UCSD-AML1 (cell line): ENCODE measurements around the gene SP2.

ENCODE experiments used
- DNase-seq: peaks from one replicate; lab custom pipeline; 2025; ENCODE audit not compliant: unreplicated experiment; lab: John Stamatoyannopoulos, UW

SP2 gene

DNA sequence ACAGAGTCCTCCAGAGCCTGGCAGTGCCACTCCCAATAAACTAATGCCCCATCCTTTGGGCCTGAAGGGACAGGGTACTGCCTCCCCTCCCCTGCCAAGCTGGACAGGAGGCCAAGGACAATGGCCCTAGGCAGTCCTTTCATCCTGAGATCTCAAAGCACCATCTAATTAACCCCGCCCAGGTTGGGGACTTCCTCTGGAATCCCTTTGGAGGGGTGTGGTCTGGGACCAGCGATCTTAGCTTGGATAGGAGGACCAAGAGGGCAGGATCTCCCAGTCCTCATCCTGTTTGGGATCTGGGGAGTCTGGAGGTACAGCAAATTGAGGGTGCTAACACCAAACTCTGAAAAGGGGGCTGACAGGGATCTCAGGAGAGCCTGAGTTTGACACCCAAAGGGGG, 26.9 kb upstream of the SP2 start:
- no peak for DNase-seq

DNA sequence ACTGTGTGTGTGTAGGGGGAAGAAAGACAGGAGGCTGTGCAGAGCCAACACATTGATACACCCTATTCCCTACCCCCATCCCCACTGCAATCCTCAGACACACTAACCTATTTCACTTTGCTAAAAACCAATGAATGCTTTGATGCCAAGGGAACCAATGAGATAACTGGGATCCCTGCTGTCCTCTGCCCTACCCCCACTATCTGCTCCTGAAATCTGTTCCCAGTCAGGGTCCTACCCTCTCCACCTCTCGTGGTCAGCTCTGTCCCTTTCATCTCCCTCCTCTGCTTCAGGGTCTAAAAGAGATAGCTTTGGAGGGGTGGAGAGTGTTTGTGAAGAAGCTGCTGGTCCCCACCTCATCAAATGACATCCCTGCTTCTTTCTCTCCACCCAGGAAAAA, 26.0 kb upstream of the SP2 start:
- no peak for DNase-seq

DNA sequence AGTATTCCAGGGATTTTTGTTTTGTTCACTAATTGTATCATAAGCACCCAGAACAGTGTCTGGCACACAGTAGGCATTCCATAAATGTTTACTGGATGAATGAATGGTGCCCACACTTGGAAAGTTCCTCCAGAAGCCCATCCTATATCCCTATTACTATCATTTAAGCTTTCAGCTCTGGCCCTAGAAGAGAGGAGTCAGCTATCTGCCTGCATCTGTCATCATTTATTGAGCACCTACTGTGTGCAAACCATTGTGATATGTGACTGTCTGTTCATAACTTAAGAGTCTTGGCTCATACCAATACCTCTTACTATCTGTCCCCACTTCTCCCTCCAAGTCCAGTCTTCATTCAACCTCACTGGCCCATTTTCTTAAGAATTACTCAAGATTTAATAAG, 25.0 kb upstream of the SP2 start:
- DNase-seq: no peak

DNA sequence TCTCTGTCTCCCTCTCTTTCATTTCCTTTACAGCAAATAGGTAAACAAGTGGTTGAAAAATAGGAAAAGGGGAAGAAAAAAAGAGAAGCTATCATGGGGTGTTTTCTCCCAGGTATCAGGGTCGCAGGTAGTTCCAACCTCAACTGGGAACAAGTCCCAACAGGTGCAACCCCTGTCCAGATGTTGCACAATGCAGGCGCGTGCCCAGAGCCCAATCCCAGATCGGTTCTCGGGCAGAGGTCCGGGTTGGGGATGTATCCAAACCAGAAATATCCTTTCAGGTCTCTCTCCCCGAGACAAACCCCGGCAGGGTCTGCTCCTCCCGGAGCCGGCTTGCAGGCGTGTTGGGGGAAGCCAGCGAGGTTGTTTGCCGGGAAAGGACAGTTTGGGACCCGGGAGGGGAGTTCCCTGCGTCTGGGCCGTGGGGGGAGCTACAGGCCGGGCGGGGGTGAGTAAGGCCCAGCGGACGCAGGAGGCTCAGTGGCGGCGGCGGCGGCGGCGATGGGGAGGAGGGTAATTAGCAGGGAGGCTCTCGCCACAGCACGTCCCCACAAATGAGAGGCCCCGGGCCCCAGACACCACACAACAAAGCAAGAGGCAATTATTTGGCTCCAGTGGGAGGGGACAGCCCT, 23.9 kb upstream of the SP2 start:
- no peak for DNase-seq

DNA sequence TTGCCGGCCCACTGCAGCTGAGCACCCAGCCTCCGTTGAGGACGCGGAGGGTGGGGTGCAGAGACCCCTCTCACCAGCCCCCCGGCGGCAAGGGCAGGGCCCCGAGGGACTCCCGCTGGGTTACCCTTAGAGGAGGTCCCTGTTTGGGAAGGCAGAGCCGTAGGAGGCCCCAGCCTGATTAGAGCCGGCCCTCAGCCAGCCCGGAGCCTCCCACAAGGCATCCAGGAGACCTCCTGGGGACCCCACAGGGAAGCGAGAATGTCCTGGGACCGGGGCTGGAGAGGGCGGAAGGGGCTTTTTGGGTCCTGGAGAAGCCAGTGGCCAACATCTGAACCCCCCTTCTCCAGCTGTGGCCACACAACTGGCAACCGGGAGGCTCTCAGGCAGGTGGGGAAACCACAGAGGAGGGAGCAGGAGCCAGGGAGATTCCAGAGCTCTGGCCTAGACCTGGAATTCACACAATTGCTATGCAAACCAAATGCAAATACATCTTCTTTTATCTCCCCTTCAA, 23.3 kb upstream of the SP2 start:
- no peak for DNase-seq

DNA sequence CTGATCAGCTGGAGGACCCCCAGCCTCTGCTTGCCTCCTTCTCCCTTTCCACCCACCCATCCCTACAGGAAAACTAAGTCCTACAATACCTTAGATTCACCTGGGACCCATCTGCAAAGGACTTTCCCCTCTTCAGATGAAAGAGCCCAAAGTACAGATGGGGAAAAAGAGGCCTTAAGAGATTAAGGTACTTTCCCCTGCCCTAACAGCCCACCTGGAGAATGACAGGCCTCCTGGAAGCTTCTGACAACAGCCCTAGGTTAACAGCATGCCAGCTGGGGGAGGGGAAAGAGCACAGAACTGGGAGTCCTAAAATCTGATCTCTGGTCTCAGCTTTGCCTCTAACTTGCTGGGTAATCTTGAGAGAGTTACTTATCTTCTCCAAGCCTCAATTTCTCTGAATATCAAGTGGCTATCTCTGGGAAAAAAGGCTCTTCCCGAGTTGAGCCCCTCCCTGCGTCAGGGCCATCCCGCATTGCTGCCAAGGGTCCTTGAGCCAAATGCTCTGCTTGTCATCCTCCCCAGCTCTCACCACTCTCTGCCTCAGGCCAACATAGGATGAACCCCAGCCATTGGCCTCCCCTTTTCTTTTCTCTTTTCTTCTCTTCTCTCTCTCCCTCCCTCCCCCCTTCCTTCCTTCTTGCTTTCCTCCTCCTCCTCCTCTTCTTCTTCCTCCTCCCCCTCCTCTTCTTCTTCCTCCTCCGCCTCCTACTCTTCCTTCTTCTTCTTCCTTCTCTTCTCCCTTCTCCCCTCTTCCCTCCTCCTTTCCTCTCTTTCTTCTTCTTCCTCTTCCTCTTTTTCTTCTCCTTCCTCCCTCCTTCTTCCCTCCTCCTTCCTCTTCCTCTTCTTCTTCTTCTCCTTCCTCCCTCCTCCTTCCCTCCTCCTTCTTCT, 22.6 kb upstream of the SP2 start:
- no peak for DNase-seq

DNA sequence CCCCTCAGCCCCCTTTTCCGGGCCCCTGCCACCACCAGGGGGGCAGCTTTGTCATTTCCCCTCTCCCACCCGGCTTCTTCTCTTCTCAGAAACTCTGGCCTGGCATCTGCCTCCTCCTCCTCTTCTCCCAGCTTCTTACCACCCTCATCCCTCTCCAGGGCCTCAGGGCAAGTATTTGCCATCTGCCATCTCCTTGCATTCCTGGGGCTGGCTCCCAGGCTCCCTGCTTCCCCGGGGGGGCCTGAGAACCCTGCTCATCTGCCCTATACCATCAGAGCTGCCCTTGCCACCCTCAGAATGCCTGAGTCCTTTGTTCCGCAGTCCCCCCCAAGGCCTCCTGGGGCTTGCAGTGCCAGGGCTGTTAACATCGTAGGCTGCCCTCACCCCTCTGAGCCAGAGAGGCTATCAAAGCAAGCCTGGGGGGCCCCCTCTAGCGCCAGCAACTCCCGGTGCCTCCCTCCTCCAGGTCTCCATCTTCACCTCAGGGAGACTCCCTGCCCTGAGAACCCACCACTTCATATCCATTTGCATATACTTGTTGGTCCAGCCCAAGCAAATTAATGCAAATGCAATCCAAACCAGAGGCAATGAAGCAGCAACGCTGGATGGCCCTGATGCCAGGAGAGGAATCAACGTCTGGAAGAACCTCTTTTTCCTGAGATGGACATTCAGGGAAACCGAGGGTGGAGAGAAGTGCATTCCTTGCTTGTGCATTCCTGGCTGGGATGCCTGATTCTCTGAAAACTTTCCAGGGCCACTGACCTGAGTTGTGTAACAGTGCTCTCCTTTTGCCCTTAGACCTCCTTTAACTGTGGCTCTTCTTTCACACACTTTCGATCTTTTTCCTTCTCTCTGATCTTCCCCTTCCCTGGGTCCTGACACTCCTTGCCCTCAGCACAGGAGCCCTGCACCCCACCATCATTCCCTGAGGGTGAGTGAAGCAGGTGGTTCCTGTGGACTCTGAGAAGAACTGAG, 20.7 kb upstream of the SP2 start:
- no peak for DNase-seq

DNA sequence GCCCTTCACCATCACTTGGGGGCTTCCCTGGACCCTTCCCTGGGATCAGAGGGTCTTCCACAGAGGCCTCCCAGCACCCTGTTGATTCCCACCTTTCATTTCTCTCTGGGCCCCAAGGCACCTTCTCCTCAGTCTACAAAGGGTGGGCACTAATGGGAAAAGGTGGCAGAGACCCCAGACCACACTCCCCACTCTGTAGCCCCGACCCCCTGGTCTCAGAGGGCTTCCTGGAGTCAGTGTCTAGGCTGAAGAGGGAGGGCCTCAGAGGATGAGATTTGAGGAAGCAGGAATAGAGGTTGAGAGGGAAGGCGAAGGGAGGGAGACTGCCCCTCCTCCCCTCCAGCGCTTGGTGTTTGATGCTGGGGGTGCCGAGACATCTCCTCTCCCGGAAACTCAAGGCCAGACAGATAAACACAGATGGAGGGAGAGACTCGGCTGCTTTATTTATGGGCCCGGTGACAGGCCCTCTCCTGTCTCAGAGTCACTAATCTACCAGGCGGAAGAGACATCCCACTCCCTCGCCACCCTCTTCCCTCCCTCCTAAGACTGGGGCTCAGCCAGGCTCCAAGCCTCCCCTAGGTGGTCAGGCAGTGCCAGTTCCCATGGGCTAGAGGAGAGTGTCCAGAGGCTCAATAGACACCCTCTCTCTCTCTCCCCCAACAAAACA, 18.5 kb upstream of the SP2 start:
- peak; percentile 38 for DNase-seq

DNA sequence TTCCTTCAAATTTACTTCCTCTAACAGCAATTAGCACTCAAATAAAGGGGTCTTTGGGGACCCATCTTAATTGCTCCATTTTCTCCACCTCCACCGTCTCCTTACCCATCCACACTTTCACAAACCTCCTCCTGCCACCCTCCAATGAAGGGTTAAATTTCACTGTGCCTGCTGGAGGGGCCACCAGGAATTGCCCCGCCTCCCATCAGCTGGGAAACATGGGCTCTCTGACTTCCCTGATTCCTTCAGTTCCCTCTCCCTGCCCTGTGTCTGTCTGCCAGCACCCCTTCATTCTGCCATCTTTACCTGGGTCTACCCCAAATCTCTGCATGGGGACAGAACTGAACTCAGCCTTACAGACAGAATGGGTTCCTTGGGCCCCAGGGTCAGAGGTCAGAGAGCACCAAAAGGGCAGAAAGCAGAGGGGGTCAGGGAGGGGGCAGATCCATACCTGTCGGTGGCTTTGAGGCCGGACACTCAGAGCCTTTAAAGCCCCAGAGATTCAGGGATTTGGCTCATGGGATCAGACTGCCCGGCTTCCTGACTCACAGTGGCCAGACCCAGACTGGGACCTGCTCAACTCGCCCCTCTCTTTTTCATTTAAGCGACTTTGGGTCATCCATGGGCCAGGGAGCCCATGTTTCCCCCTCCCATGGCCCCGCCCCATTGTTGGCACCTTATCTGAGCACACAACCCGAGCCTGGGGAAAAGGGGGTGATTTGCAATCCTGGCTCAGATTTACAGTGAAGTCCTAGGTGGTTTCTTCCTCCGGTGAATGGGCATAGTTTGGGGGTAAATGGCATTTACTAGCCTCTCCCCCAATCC, 17.6 kb upstream of the SP2 start:
- DNase-seq: no peak

DNA sequence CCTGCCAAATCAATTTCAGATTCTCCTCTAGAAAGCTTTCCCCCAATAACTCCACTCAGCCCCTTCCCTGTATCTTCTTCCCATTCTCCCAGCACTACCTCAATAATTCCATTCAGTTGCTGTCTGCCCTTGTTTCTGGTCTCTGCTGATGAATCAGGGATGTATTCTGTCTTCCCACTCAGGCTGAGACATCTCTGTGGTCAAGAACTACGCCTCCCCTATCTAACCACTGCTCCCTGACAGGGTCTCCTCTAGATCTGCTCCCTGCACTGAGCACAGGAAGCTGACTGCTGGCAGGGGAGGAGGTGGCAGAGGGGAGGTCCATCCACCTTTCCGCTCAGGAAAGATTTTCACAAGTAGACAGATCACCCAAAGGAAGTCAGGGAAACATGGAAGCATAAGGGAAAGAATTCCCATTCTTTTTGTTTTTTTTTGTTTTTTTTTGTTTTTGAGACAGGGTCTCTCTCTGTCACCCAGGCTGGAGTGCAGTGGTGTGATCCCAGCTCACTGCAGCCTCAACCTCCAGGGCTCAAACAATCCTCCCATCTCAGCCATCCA, 16.9 kb upstream of the SP2 start:
- no peak for DNase-seq

DNA sequence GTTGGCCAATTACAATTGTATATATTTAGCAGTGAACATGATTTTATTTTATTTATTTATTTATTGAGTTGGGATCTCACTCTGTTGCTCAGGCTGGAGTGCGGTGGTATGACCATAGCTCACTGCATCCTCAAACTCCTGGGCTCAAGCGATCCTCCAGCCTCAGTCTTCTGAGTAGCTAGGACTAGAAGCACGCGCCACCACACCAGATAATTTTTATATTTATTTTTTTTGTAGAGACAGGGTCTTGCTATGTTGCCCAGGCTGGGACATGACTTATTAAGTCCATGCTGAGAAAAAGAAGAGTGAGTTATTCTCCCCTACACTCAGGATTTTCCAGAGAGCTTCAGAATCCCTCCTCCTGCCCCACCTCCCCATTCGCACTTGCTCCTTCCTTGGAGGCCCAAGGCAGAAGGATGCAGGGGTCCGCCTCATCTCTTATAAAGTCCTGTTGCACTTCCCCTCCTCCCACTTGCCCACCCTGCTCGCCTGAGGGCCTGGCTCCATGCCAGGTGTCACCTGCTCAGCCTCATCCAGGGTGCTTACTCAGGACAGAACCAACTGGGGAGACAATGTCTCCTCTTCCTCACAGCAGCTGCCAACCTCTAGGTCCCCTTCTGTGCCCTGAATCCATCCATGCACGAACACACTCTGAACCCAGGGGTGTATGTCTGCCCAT, 16.1 kb upstream of the SP2 start:
- DNase-seq: no peak

DNA sequence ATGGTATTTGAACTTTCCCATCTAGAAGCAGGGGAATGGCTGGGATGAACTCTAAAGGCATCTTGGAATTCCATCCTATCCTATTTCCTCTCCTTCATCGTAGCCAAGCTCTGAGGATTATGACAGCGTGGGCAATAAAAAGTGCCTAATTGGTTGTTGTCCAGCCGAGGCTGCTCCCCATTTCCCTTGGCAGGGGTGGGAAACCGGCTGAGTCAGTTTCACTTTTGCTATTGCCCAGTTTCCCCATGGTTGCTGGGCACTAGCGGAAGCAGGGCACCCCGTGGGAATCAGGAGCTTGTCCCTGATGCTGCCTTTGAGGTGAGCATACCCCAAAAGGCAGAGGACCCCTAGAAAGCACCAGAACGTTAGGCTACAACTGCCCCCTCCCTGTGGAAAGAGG, 13.8 kb upstream of the SP2 start:
- DNase-seq: no peak

DNA sequence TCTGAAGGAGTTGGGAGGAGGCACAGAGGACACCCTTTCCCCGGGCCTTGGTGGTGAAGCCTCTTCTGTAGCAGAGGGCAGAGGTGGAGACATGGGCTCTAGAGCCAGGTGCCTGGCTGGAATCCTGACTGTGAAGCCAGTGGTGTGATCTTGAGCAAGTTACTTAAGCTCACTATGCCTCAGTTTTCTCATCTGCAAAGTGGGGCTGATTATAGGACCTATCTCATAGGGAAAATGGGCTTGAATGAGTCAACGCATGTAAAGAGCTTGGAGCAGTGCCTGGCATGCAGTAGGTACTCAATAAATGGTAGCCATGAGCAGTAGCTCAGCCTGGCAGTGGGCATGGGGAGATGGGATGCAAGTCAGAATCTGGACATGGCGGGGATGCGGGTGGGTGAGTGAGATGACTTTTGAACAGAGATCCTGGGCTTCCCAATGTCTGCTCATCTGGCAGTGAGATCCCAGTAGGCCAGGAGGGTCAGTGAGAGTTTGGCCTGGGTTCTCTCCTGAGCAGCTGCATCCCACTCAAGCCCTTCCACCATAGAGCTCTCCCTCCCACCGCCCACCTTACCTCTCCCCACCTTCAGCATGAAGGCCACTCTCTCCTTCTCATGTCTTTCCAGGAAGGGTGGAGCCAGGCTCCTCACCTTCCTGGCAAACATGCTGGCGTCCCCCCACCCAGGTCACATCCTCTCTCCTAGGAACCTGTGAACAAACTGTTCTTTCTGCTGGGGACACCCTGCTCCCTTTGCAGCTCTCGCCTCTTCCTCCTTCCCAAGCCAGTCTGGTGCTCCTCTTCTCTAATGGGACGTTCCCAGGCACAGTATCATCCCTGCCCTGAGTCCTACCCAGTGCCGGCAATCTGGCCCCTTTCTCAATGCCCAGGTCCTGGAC, 13.1 kb upstream of the SP2 start:
- DNase-seq: no peak

DNA sequence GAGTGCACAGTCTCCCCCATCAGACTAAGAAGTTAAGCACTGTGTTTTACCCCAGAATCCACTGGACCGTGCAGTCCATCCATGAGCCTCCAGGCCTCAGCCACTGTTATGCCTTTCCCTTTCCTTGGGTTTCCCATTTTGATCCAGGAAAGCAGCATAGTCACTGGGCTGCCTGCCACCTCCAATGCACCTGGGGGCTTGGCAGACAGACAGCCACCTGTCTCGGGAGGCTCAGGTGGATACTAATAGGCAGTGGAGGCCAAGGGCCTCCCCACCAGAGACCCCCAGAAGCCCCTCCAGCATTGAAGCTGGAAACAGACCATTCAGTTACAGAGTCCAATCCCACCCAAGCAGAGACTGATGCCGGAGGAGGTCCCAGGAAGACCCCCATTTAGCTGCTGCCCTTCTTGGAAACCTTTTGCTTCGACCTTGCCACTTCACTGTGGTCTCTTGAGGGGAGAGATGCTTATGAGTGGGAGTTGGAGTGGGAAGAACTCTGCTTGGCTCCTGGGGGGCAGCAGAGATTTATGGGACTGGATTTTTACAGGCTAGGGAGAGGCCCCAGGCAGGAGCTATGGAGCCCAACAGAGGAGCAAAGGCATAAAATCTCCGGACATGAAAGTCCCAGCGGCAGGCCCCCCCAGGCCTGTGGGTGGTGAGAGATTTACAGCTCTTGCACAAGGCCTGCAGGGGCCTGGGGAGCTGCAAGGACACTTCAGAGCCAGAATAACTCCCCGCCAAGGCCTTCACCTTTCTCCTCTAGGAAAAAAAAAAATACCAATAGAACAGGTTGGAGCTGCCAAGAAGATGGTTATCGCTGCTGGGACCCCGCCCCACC, 12.2 kb upstream of the SP2 start:
- no peak for DNase-seq

DNA sequence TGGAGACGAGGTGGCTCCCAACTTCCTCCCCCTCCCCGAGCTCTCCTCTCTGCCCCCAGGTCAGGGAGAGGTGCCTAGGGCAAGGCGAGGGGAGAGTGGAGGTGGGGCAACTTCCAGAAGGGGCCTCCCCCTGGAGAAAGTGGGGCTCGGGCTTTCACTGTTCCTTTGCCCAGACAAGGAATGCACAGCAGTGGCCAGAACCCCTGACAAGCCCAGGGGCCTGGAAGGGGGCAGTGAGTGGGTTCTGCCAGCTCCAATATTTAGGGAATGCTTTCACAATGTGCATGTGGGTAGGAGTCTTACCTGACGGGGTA, 11.7 kb upstream of the SP2 start:
- DNase-seq: no peak

DNA sequence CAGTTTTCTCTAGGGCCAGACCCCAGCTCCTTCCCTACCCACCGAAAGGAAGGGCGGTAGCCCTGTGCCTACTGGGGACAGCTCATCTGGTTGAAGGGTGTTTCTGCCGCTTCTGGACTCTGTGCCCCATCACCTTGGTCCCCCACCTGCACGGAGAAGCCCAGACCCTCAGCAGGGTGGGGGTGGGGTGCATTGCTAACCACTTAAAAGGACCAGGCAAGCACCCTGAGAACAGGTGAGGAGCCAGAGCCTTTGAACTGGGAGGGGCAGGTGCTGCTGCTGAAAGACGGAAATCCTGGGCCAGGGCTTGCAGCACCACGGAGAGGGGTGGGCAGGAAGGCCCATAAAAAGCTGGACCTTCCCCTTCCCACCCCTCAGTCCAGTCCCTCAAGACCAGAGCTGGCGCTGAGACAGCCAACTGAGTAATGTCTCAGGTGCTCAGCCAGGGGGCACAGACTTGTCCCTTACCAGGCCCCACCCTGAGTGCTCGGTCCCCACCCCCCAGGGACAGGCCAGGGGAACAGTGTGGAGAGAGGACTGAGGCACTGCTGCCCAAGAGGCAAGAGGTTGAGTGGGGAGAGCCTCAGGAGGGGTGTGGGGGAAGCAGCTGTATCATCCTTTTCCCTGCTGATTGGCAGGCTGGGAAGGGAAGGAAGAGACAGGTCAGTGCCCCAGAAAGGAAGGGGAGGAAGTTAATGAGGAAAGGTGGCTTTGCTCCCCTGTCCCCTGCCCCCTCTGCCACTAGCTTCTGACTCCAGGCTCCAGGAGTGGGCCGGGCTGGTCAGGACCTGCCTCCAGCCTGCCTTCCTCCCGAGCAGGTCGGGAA, 10.9 kb upstream of the SP2 start:
- no peak for DNase-seq
